IPS DF 19.7 (cell line): ENCODE results near the gene TSEN34.
"Not testable (repeated sequence)": the region's sequence is repeated elsewhere in the genome, so short reads cannot be mapped to it uniquely, and the experiment has no call there.

Experiments used
- DNase-seq: peaks from one replicate; pipeline ENCODE4 v3.0.0-alpha.2; 2013; ENCODE audit warnings: low read depth, low spot score

The TSEN34 gene

DNA sequence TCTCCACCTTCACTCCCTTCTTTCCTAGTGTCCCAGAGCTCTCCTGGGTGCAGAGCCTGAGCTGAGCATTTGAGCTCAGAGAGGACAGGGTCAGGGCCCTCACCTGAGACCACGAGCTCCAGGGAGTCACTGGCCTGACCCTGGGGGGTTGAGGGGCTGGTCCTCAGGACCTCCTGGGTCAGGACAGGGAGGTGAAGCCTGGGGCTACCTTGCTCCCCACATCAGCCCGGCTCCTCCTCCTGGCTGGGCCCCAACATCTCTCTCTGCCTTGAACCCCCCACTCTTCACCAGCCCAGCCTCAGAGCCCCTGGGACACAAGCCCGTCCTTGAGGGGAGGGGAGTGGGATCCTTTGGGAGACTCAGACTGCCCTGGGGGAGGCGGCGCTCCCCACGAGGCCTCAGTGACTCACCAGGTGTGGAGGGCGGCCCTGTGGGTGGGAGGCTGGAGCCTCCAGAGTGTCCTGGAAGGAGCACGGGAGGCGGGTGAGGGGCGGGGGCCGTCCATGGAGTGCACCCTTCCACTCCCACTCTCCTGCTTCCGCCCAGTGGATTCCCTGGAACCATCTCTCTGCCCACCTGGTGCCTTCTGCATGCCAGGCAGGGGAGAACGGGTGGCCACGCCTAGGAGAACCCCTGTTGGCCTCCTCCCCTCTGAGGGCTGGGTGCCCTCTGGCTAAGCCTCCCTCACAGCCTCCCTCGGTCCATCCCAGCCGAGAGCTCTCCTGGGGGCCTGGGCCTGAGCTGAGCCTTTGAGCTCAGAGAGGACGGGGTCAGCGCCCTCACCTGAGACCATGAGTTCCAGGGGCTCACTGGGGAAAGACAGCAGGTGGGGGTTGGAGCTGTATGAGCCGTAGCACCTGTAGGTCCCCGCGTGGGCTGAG, 48.6 kb downstream of the TSEN34 start:
- not testable (repeated sequence) for DNase-seq

DNA sequence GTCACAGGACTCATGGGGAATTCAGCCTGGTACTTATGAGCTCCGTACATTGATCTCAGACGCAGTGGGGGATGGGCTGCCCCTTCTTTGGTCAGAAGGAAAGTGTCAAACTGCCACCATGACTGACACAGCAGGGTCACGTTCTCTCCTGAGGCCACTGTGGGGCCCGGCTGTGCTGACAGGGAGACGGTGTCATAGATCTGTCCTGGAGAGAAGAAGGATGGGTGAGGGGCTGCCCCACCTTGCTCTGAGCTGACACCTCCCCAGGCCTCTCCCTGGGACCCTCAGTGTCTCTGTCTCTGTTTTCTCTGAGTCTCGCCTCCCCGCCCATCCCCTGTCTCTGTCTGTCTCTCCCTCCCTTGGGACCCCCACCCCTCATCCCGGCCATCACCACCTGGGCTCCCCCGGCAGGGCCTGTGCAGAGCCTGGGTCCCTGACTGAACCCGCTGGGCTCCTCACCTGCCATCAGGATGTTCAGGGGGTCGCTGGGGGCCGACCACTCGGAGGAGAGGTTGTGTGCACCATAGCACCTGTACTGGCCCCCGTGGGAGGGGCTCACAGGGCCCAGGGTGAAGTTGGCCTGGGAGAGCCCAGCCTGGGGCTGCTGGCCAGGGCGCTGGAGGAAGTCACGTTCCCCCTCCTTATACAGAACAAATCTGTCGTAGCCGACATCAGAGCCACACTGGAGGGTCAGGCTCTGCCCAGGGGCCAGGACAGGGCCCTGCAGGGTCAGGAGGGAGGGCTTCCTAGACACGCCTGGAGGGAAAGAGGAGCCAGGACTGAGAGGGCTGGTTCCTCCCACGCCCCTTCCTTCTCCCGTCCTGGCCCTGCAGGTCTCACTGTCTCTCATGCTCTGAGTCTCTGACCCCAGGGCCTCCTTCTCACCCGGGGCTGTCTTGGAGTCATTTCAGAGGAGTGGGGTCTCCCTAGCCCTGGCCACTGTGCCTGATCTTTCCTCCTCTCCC, 49.5 kb downstream of the TSEN34 start:
- DNase-seq, result not testable (repeated sequence)

DNA sequence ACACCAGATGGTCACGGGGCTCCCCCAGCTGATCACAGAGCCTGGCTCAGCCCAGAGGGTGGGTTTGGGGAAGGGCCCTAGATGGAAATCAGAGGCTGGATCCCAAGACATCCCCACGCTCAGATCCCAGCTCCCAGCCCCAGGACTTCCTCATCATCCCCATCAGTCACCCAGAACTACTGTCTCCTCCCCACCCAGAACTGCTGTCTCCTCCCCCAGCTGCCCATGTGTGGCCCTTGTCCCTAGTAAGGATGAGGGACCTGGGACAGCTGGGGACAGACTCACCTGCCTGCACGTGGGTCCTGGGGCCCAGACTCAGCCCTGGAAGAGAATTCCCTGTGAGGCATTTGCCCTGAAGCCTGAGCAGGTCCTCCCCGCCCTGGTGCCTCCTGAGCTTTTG, 51.1 kb downstream of the TSEN34 start:
- DNase-seq, result not testable (repeated sequence)

DNA sequence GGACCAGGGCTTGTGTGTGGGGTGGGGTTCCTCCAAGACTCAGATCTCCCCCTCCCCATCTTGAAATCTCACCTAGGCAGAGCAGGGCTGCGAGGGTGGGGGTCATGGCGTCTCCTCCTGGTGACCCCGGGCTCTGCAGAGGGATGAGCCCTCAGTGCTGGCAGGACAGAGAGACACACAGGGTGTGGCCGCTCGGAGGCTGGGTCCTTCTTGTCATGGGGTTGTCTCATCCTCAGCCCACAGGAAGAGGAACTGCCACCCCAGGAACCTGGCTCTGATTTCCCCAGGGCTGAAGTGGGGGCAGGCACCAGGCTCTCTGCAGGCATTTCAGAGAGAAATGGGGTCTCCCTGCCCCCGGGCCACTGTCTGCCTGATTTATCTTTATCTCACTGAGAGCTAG, 51.5 kb downstream of the TSEN34 start, which contains the start of gene LILRA6:
TSS of gene LILRA6 (minus strand) at position 145 of the 400 bp plus-strand sequence.
- DNase-seq, result not testable (repeated sequence)

DNA sequence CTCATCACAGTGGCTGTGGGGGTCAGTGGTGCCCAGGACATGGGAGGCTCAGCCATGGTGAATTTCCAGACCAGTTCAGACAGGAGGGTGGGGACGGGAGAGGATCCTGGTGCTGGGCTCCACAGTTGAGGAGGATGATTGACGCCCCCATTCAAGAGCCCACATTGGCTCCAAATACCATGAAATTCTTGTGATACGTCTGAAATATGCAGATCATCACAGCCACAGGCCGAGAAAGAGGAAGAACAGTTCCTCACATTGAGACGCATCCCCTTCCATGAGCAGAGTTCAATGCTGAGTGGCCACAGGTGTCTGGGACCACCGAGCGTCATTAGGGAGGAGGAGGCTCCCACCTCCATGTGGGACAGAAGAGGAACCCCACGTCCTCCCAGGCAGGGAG, 52.7 kb downstream of the TSEN34 start:
- DNase-seq, result not testable (repeated sequence)
